ENCODE data around the gene CSF1R.

DNA sequence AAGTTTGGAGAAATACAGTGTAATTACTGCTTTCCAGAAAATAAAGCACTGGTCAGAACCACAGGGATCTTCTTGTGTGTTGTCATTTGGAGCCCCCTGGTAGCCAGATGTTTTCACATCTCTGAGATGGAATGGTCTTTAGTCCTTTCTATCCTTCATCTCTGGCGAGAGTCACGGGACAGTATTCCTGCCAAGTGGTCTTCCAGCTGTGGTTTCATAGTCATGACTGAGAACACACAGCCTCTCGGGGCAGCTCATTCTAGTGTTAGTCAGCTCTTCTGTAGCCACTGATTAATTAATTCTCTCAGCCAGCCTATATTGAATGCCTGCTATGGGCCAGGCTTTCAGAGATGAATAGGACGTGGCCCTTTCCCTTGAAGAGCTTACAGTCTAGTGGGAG is 51.7 kb downstream of the CSF1R start:
- TF ChIP-seq POLR2AphosphoS5 (IDR thresholded peaks at IDR 0.05): no peak
- TF ChIP-seq, protein P1, sequence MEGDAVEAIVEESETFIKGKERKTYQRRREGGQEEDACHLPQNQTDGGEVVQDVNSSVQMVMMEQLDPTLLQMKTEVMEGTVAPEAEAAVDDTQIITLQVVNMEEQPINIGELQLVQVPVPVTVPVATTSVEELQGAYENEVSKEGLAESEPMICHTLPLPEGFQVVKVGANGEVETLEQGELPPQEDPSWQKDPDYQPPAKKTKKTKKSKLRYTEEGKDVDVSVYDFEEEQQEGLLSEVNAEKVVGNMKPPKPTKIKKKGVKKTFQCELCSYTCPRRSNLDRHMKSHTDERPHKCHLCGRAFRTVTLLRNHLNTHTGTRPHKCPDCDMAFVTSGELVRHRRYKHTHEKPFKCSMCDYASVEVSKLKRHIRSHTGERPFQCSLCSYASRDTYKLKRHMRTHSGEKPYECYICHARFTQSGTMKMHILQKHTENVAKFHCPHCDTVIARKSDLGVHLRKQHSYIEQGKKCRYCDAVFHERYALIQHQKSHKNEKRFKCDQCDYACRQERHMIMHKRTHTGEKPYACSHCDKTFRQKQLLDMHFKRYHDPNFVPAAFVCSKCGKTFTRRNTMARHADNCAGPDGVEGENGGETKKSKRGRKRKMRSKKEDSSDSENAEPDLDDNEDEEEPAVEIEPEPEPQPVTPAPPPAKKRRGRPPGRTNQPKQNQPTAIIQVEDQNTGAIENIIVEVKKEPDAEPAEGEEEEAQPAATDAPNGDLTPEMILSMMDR (IDR thresholded peaks at IDR 0.05 in 8 of 11, conservative IDR thresholded peaks at IDR 0.05 in 3 of 11): no peak

Data from spleen (tissue), 7 donors.